ENCODE results near the gene TMPRSS5. TPM values are rescaled to one million over a fixed set of nuclear protein-coding genes. Genes with fewer than 3 reads are reported as not detected.

Gene TMPRSS5
- total RNA-seq, 1 experiment from 2014 or later = 0.71 TPM

GRCh38 chr11:113698515-113698914 is 7.6 kb downstream of the TMPRSS5 start:
- TF ChIP-seq SRF (IDR thresholded peaks at IDR 0.05; ENCODE audit: low read depth) (no peak), FOSL1 (IDR thresholded peaks at IDR 0.05; ENCODE audit: low read depth) (no peak), POLR2A (IDR thresholded peaks at IDR 0.05; ENCODE audit: borderline replicate concordance, extremely low read depth, insufficient read depth, insufficient read length) (no peak), CEBPB (IDR thresholded peaks at IDR 0.05; ENCODE audit: low read depth) (no peak), CBX3 (IDR thresholded peaks at IDR 0.05; ENCODE audit: low read depth) (no peak), RAD21 (IDR thresholded peaks at IDR 0.05; ENCODE audit: low read depth) (no peak), JUND (IDR thresholded peaks at IDR 0.05) (no peak), TCF7L2 (IDR thresholded peaks at IDR 0.05; ENCODE audit: borderline replicate concordance, extremely low read depth, insufficient read depth, insufficient read length) (no peak), ZBTB33 (IDR thresholded peaks at IDR 0.05; ENCODE audit: extremely low read depth, insufficient replicate concordance, low read length) (no peak), MAX (IDR thresholded peaks at IDR 0.05) (no peak), SP1 (IDR thresholded peaks at IDR 0.05; ENCODE audit: low read depth) (no peak)
- TF ChIP-seq, protein P1, sequence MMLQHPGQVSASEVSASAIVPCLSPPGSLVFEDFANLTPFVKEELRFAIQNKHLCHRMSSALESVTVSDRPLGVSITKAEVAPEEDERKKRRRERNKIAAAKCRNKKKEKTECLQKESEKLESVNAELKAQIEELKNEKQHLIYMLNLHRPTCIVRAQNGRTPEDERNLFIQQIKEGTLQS (IDR thresholded peaks at IDR 0.05) = no peak
- ChIA-PET POLR2A (no interaction called here), RAD21 (ENCODE audit: low non-redundant PET in 1 of 2, low total read pairs in 2 of 2, uncharacterized antibody in 2 of 2, unreplicated experiment in 2 of 2) (no interaction called here), CTCF (no interaction called here)
- ATAC-seq = no peak
- H3K4me2 ChIP-seq (ENCODE audit: low read length) = no peak overlapping the region
- H3K4me3 ChIP-seq (replicated peaks in 1 of 2; ENCODE audit: low read depth in 1 of 2, low read length in 2 of 2) = no peak overlapping the region
- no peaks in the 10 kb centered on the region for H3K79me2 ChIP-seq (ENCODE audit: insufficient read depth, low read length)
- no peak for DNase-seq (ENCODE audit: low read depth, low spot score)
- H3K36me3 ChIP-seq (ENCODE audit: control insufficient read depth in 1 of 2, insufficient read depth in 2 of 2, low read length in 2 of 2) = no peaks in the 10 kb centered on the region
- no peak overlapping the region for H2AFZ ChIP-seq (ENCODE audit: low read depth, low read length, poor library complexity, severe bottlenecking)
- no peaks in the 10 kb centered on the region for H3K4me1 ChIP-seq (ENCODE audit: control insufficient read depth in 1 of 2, insufficient read depth in 2 of 2, low read length in 2 of 2)
- no peaks in the 10 kb centered on the region for H3K9me2 ChIP-seq (ENCODE audit: insufficient read depth)
- no peaks in the 10 kb centered on the region for H4K20me1 ChIP-seq (ENCODE audit: insufficient read depth)
- BruUV-seq (replicated peaks) = no TSS peak
- H3K27ac ChIP-seq (ENCODE audit: low read depth, low read length) = no peak overlapping the region
- H3K27me3 ChIP-seq (ENCODE audit: insufficient read depth, low read length) = no peaks in the 10 kb centered on the region
- intact Hi-C loops (cut with micrococcal nuclease) = no loop called here
- H3K9ac ChIP-seq (ENCODE audit: low read length) = no peak overlapping the region
- H3K9me3 ChIP-seq (ENCODE audit: control insufficient read depth in 1 of 2, insufficient read depth in 1 of 2, low read depth in 1 of 2, low read length in 2 of 2) = no peaks in the 10 kb centered on the region
